ENCODE measurements around the gene DNAH14.
"Not testable (repeated sequence)": the region's sequence is repeated elsewhere in the genome, so short reads cannot be mapped to it uniquely, and the experiment has no call there.

The DNAH14 gene

GRCh38 chr1:225300381-225300780, 370.9 kb downstream of the DNAH14 start:
- Histone ChIP-seq H3K27me3 (no peaks in the 10 kb centered on the region), H3K4me1 (no peaks in the 10 kb centered on the region), H3K4me2 (no peak overlapping the region), H3K9ac (no peak overlapping the region), H3K36me3 (no peaks in the 10 kb centered on the region), H4K20me1 (no peaks in the 10 kb centered on the region), H3K27ac (no peak overlapping the region), H3K4me3 (no peak overlapping the region), H3K9me3 (peaks cover 6% of the 10 kb centered on the region; the same call in 1 of the 2 replicates)
- TF ChIP-seq Cebpa-rat (IDR thresholded peaks at IDR 0.05) = no peak

DNA sequence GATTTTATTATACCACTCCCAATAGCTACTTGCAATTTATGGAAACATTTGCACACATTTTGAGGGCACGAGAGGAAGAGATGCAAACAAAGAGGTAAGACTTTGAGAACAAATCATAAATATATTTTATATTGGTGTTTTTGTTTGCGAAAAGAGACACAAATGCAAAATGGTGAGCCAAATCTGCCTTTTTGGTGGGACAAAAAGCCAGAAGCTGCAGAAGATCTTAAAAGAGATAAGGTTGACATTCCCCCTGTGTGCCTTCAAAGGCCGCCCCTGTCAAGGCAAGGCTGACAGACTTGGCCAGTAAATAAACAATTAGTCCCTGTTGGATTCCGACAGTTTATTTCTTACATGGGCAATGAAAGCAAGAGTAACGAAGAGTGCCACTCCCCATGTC, 375.5 kb downstream of the DNAH14 start:
- H3K27ac ChIP-seq = no peak overlapping the region
- no peaks in the 10 kb centered on the region for H3K27me3 ChIP-seq
- no peak for TF ChIP-seq Cebpa-rat (IDR thresholded peaks at IDR 0.05)
- no peaks in the 10 kb centered on the region for H3K36me3 ChIP-seq
- H3K4me1 ChIP-seq = no peaks in the 10 kb centered on the region
- H4K20me1 ChIP-seq = no peaks in the 10 kb centered on the region
- no peak overlapping the region for H3K4me2 ChIP-seq
- H3K9me3 ChIP-seq = no peaks in the 10 kb centered on the region
- no peak overlapping the region for H3K4me3 ChIP-seq
- no peak overlapping the region for H3K9ac ChIP-seq

DNA sequence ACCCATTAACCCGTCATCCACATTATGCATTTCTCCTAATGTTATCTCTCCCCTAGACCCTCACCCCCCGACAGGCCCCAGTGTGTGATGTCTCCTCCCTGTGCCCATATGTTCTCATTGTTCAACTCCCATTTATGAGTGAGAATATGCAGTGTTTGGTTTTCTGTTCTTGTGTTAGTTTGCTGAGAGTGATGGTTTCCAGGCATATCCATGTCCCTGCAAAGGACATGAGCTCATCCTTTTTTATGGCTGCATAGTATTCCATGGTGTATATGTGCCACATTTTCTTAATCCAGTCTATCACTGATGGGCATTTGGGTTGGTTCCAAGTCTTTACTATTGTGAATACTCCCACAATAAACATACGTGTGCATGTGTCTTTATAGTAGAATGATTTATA, 381.1 kb downstream of the DNAH14 start:
- H3K9me3 ChIP-seq, H3K27me3 ChIP-seq, H3K36me3 ChIP-seq, H3K27ac ChIP-seq, H3K4me3 ChIP-seq, H3K4me2 ChIP-seq, H3K9ac ChIP-seq, H3K4me1 ChIP-seq, H4K20me1 ChIP-seq: not testable (repeated sequence)

- no peaks in the 10 kb centered on the region for H3K27me3 ChIP-seq
These were observed 389.5 kb downstream of the DNAH14 start for GRCh38 chr1:225318706-225319575.

GRCh38 chr1:225319871-225320270, 390.4 kb downstream of the DNAH14 start:
- H3K9ac ChIP-seq = no peak overlapping the region
- no peaks in the 10 kb centered on the region for H3K27me3 ChIP-seq
- no peak for TF ChIP-seq Cebpa-rat (IDR thresholded peaks at IDR 0.05)
- no peaks in the 10 kb centered on the region for H3K36me3 ChIP-seq
- 0 out of 2 replicates have a peak, but pooled peaks cover 2% of the 10 kb centered on the region for H3K9me3 ChIP-seq
- no peak overlapping the region for H3K4me3 ChIP-seq
- H3K4me1 ChIP-seq = no peaks in the 10 kb centered on the region
- H3K4me2 ChIP-seq = no peak overlapping the region
- no peaks in the 10 kb centered on the region for H4K20me1 ChIP-seq
- no peak overlapping the region for H3K27ac ChIP-seq

More at GRCh38 chr1:225318706-225319575, 389.5 kb downstream of the DNAH14 start:
- Histone ChIP-seq H3K4me1 (no peaks in the 10 kb centered on the region), H3K9ac (no peak overlapping the region), H3K27ac (no peak overlapping the region), H3K4me2 (no peak overlapping the region), H3K36me3 (no peaks in the 10 kb centered on the region), H3K9me3 (0 out of 2 replicates have a peak, but pooled peaks cover 6% of the 10 kb centered on the region), H3K4me3 (no peak overlapping the region), H4K20me1 (no peaks in the 10 kb centered on the region)
- TF ChIP-seq Cebpa-rat (IDR thresholded peaks at IDR 0.05) = no peak

GRCh38 chr1:225321784-225322183, 392.3 kb downstream of the DNAH14 start:
- peaks cover under 1% of the 10 kb centered on the region; the same call in 1 of the 2 replicates for H3K4me1 ChIP-seq
- H3K27ac ChIP-seq = no peak overlapping the region
- H3K4me3 ChIP-seq = no peak overlapping the region
- no peaks in the 10 kb centered on the region for H3K36me3 ChIP-seq
- no peak for TF ChIP-seq Cebpa-rat (IDR thresholded peaks at IDR 0.05)
- H3K4me2 ChIP-seq = no peak overlapping the region
- H3K27me3 ChIP-seq = no peaks in the 10 kb centered on the region
- H3K9ac ChIP-seq = no peak overlapping the region
- no peaks in the 10 kb centered on the region for H3K9me3 ChIP-seq
- no peaks in the 10 kb centered on the region for H4K20me1 ChIP-seq

DNA sequence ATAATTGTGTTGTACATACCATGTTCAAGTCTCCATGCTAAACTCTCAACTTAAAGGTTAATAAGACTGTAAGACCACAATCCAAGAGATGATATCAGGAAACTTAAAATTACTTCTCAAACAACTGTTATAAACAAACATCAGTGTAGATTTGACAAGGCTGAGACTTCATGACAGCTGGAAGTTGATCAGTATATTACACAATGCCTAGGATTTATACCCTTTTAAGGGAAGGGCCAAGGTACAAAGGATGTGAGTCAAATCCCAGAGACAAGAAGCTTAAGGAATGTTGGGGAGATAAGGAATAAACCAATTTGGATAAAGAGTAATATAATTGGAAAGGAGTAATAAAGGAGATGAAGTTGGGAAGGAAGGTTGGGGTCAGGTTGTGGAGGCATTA, 399.6 kb downstream of the DNAH14 start:
- no peak overlapping the region for H3K4me3 ChIP-seq
- H3K36me3 ChIP-seq = no peaks in the 10 kb centered on the region
- no peak for TF ChIP-seq Cebpa-rat (IDR thresholded peaks at IDR 0.05)
- no peak overlapping the region for H3K27ac ChIP-seq
- H3K9me3 ChIP-seq = no peaks in the 10 kb centered on the region
- no peak overlapping the region for H3K9ac ChIP-seq
- H3K4me2 ChIP-seq = no peak overlapping the region
- no peaks in the 10 kb centered on the region for H3K27me3 ChIP-seq
- H3K4me1 ChIP-seq = peaks cover 19% of the 10 kb centered on the region
- no peaks in the 10 kb centered on the region for H4K20me1 ChIP-seq

DNA sequence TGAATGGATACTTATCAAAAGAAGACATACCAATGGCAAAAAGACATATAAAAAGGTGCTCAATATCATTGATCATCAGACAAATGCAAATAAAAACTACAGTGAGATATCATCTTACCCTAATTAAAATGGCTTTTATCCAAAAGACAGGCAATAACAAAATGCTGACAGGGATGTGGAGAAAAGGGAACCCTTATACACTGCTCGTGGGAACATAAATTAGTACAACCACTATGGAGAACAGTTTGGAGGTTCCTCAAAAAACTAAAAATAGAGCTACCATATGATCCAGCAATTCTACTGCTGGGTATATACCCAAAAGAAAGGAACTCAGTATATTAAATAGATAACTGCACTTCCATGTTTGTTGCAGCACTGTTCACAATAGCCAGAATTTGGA, 400.5 kb downstream of the DNAH14 start:
- H3K36me3 ChIP-seq, H3K4me3 ChIP-seq, H3K9me3 ChIP-seq, H3K4me2 ChIP-seq, H3K9ac ChIP-seq, H3K27me3 ChIP-seq, H3K27ac ChIP-seq, H4K20me1 ChIP-seq: not testable (repeated sequence)
- peaks cover 19% of the 10 kb centered on the region for H3K4me1 ChIP-seq

DNA sequence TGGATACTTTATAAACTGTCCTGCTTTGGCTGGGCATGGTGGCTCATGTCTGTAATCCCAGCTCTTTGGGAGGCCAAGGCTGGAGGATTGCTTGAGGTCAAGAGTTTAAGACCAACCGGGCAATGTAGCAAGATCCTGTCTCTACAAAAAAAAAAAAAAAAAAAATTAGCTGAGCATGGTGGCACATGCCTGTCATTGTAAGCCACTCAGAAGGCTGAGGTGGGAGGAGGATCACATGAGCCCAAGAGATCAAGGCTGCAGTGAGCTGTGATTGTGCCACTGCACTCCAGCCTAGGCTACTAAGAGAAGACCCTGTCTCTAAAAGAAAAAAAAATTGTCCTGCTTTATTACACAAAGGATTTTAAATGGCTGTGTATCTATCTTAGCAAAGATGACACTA, 403.2 kb downstream of the DNAH14 start:
- TF ChIP-seq Cebpa-rat (IDR thresholded peaks at IDR 0.05) = no peak
- no peaks in the 10 kb centered on the region for H3K36me3 ChIP-seq
- H3K9ac ChIP-seq = no peak overlapping the region
- no peaks in the 10 kb centered on the region for H3K9me3 ChIP-seq
- peaks cover 10% of the 10 kb centered on the region for H3K4me1 ChIP-seq
- H3K27me3 ChIP-seq = no peaks in the 10 kb centered on the region
- H3K4me3 ChIP-seq = no peak overlapping the region
- H3K4me2 ChIP-seq = no peak overlapping the region
- H3K27ac ChIP-seq = no peak overlapping the region
- H4K20me1 ChIP-seq = no peaks in the 10 kb centered on the region

- H3K36me3 ChIP-seq, H3K4me3 ChIP-seq, H3K4me1 ChIP-seq, H3K4me2 ChIP-seq, H3K9me3 ChIP-seq, H3K9ac ChIP-seq, H4K20me1 ChIP-seq, H3K27ac ChIP-seq, H3K27me3 ChIP-seq: not testable (repeated sequence)
These were observed 405.8 kb downstream of the DNAH14 start for GRCh38 chr1:225335098-225335778.
